Fibroblast of lung (primary cell): Measurements from ENCODE around the gene ABCC11.

Source experiments
- EZH2 ChIP-seq: IDR thresholded peaks from 2 replicates; pipeline ENCODE4 v1.5.1; 2012; ENCODE audit warnings: low read length, control low read depth, mild to moderate bottlenecking; ENCODE audit errors: missing control alignments
- TF ChIP-seq, protein P1 (sequence below), 2 donors: IDR thresholded peaks in 1 of 2; conservative IDR thresholded peaks in 1 of 2; 1 replicate in 1 of 2; 2 replicates in 1 of 2; pipeline ENCODE4 v1.5.1; 2011 to 2012; ENCODE audit warnings: low read length in 2 of 2, control low read depth in 1 of 2, inconsistent platforms in 1 of 2, low read depth in 1 of 2, mild to moderate bottlenecking in 1 of 2

DNA sequence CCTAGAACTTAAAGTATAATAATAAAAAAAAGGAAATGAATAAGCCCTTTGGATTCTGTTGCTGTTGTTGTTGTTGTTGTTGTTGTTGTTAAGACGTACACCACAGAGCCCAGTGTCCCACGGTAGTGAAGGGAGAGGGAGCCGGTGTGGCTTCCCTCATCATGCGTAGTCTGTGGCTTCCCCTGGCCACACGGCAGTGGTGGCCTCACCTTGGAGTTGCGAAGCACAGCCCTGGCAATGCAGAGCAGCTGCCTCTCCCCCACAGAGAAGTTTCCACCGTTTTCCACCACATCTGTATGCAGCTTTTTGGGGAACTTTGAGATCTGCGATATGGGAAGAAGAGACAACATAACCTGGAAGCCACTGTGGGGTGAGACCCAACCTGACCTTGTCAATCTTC, 77.4 kb downstream of the ABCC11 start:
- TF ChIP-seq, protein P1, sequence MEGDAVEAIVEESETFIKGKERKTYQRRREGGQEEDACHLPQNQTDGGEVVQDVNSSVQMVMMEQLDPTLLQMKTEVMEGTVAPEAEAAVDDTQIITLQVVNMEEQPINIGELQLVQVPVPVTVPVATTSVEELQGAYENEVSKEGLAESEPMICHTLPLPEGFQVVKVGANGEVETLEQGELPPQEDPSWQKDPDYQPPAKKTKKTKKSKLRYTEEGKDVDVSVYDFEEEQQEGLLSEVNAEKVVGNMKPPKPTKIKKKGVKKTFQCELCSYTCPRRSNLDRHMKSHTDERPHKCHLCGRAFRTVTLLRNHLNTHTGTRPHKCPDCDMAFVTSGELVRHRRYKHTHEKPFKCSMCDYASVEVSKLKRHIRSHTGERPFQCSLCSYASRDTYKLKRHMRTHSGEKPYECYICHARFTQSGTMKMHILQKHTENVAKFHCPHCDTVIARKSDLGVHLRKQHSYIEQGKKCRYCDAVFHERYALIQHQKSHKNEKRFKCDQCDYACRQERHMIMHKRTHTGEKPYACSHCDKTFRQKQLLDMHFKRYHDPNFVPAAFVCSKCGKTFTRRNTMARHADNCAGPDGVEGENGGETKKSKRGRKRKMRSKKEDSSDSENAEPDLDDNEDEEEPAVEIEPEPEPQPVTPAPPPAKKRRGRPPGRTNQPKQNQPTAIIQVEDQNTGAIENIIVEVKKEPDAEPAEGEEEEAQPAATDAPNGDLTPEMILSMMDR (conservative IDR thresholded peaks at IDR 0.05 in 1 of 2, IDR thresholded peaks at IDR 0.05 in 1 of 2; ENCODE audit: low read depth in 1 of 2, low read length in 2 of 2), result no peak
- TF ChIP-seq EZH2, result no peak
